ENCODE data around the gene BSND.
"Not testable (repeated sequence)": the region's sequence is repeated elsewhere in the genome, so short reads cannot be mapped to it uniquely, and the experiment has no call there.

BSND gene

DNA sequence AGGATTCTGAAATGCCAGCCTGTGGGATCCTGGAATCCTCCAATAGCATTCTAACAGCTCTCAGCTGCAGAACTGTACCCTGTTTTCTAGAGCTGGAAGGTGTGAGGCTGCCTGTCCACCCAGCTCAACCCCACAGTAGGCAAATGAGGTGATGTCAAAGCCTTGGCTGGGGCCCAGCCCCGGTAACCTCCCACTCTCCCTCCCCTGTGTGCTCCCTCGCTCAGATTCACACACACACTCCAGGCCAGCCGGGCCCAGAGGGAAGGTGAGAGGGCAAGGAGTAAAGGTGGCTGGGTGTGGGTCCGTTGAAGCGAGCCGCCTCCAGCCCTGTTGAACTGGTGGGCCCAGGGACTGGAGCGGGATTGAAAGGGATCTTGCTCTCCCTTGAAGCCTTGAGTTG lies at the start of gene BSND:
BSND (plus strand) TSS at position 257 of the 400 bp plus-strand sequence. CDS start 254 bp downstream, outside the sequence.
- DNase-seq (ENCODE audit: low read depth), result no peak

DNA sequence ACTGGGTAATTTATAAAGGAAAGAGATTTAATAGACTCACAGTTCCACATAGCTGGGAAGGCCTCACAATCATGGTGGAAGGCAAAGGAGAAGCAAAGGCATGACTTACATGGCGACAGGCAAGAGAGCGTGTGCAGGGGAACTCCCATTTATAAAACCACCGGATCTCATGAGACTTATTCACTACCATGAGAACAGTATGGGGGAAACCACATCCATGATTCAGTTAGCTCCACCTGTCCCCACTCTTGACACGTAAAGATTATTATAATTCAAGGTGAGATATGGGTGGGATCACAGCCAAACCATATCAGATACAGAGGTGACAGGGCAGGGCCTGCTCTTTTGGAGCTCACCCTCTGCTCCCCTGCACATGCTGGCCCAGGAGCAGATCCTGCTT lies 49.7 kb upstream of the BSND start:
- no peak for DNase-seq (ENCODE audit: low read depth)

DNA sequence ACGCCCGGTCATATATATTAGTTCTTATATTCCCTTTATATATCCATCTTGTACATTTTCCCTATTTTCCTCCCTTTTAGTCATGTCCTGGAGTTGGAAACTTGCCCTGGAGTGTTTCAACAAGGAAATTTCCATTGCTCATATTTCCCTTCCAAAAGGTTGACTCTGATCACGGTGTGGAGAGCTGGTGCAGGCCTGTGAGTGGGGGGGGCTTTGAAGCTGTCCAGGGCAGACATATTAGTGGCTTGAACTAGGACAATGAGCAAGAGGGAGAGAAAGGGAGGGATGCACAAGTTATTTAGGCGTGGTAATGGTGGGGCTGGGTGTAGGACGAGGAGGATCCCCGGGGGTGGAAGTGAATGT lies 48.7 kb upstream of the BSND start:
- no peak for DNase-seq (ENCODE audit: low read depth)

DNA sequence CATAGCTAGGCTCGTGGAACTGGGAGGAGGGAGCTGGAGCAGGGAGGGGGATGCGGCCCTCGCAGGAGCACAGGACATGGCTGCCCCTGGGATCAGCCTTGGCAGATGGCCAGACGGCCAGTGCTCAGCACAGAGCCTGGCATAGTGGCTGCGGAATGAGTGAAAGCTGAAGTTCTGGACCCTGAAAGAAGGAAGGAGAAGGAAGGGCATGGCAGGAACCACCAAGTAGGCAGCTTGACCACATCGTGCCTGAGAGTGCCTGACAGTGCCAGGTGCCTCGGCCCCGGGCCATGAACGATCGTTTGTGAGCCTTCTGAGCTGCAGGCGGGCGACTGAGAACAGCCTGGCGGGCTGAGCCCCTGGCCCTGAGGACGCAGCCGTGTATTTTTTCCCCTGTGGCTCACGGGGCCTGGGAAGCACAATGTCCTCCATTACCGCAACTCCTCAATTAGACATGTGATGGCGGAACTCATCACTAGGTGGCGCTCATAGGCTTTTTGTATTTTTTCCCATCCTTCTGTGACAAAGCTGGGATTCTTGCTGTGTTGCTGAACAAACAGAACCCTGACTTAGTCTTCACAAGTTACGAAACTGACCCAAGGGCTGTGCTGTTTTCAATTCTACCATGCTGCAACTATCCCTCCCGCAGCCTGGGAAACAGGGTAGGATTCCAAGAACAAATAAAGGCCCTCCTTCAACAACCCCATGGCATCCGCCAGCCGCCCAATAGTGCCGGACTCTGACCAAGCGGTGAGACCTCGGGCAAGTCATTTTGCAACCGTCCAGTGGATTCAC lies 48.2 kb upstream of the BSND start:
- DNase-seq (ENCODE audit: low read depth), result peak; percentile 81

DNA sequence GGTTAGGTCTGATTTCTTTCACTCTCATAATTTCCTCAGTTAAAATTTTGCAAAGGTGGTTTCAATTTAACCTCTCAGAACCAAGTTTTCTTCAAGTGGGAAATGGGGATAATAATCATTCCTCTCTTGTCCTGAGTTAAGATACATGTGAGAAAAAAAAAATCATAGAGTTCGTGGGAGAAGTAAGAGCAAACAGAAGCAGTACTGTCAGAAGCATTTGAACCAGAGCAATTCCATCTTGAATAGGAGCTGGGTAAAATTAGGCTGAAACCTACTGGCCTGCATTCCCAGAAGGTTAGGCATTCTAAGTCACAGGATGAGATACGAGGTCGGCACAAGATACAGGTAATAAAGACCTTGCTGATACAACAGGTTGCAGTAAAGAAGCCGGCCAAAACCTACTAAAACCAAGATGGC lies 46.9 kb upstream of the BSND start:
- no peak for DNase-seq (ENCODE audit: low read depth)

DNA sequence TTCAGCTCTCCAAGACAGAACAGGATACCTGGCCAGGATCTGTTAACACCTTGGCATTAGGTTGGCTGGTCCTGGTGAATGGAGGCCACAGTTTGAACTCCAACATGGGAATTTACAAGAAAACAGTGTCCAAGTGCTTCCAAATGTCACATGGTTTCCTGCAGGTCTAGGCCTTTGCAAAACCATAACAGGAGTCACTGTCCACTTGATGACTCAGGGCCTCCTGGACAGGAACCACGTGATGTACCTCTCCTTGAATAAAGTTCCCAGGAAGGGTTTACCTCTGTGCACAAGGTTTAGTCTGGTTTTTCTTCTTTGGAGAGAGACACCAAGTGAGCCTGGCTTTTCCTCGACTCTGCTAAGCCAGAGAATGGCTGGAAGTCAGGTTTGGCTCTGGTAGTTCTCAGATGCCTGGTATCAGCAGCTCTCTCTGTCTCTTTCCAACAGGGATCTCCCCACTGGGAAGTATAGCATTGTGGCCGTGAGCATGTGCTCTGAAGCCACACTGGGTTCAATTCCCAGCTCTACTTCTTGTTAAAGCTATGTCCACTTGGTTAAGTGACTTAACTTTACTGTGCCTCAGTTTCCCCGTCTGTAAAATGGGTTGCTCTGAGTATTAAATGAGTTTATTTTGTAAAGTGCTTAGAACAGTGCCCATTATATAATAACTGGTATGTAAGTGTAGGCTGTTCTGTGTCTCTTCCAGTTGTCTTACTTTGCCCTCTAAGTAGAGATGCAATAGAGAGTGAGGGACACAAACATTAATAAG lies 45.6 kb upstream of the BSND start:
- DNase-seq (ENCODE audit: low read depth), result no peak

DNA sequence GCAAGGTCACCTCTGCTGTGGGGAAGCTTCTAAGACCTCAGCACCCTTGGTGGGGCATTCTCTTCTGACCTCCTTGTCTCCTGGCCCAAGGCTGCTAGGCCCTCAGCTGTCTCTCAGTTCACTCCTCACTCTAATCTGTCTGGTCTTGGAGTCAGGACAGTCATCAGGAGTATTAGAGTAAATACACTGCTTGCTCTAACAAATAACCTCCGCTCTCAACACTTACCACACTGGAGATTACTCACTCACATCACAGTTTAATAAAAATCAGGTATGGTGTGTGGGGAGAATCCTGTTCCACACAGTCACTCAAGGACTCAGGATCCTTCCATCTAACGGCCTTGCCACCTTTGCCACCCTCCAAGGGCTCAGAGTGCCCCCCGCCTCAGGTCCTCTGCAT lies 44.9 kb upstream of the BSND start:
- no peak for DNase-seq (ENCODE audit: low read depth)

DNA sequence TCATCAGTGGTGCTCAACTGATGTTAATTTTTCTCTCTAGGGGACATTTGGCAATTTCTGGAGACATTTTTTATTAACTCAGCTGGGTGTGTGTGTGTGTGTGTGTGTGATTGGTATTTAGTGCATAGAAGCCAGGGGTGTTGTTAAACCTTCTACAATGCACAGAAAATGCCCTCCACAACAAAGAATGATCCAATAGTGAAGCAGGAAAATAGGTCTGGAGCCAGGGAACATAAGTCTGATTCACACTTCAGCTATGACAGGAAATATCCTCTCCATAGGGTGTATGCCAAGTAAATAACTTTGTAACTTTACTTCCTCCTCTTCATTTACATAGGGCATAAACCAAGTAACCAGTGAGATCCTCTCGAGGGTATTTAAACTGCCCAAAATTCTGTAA lies 43.4 kb upstream of the BSND start:
- DNase-seq (ENCODE audit: low read depth), result no peak

DNA sequence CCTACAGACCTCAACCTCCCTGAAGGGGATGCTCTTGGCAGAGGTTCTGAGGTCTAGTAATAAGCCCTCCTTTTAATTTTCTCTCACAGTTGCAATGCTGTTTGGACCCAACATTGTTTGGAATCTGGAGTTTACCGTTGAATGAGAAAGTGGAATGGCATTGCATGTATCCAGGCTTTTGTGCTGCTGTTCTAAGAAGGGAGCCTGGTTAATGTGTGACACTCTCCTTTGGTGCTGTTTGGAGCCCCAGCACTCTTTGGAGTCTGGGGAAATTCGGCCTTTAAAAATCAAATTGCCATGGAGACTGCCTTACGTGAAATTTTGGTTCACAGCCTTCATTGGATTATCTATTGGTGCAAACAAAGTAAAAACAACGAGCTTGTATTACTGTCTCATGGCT lies 42.0 kb upstream of the BSND start:
- DNase-seq (ENCODE audit: low read depth), result no peak

DNA sequence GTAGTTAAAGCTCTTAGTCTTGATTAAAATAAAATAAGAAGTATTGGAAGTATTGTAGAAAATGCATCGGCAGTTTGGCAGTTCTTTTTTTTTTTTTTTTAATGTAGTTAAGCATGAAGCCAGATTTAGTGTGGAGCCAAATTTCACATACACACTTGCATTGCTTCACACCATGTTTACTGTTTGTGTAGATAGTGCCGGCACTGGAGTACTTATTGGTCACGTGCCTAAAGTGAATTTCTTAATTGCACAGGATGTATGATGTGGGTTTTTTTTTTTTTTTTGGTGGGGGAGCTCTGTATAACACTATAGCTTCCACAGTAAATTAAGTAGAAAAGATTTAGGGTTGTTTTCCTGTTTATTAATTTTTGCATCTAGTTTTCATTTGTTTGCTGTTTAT lies 39.5 kb upstream of the BSND start:
- no peak for DNase-seq (ENCODE audit: low read depth)

DNA sequence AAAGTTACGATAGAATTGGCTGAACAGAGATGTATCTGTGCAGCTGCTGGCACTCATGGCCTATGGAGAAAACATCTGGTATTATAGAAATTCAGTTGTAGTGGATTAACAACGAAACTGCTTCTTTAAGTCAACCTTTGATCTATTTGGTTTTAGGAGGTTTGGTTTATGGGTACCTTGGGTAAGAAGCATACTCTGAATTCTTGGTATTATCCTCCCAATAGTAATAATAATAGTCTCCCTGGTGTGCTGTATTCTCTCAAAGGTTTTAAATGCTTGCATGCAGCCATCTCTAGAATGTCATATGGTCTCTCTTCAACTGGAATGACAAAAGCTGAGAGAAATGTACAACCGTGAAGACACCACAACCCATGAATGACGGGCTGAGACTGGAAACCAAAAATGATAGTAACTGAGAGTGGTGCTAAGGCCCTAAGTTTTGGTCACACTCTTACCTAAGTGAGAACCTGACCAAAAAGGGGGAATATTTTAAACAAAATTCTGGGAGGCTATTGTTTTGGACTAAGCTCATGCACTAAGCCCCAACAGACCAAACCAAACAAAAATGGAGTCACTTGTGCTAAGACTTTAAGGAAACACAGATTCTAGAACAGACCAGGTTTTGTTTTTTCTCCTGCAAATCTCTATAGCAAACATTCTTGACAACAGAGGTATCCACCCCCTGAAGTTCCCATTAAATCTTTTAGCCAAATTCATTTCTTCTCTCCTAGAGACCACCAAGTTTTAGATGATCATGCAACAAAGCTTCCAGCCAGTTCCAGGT lies 35.9 kb upstream of the BSND start:
- no peak for DNase-seq (ENCODE audit: low read depth)

DNA sequence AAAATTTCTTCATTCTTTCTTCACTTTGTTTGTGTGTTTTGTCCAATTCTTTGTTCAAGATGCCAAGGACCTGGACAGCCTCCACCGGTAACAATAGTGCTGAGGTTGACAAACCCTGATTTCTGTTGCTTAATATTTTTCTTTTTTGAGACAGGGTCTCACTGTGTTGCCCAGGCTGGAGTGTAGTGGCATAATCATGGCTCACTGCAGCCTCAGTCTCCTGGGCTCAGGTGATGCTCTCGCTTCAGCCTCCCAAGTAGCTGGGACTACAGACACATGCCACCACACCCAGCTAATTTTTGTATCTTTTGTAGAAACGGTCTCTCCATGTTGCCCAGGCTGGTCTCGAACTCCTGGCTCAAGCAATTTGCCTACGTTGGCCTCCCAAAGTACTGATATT lies 34.9 kb upstream of the BSND start:
- not testable (repeated sequence) for DNase-seq (ENCODE audit: low read depth)

DNA sequence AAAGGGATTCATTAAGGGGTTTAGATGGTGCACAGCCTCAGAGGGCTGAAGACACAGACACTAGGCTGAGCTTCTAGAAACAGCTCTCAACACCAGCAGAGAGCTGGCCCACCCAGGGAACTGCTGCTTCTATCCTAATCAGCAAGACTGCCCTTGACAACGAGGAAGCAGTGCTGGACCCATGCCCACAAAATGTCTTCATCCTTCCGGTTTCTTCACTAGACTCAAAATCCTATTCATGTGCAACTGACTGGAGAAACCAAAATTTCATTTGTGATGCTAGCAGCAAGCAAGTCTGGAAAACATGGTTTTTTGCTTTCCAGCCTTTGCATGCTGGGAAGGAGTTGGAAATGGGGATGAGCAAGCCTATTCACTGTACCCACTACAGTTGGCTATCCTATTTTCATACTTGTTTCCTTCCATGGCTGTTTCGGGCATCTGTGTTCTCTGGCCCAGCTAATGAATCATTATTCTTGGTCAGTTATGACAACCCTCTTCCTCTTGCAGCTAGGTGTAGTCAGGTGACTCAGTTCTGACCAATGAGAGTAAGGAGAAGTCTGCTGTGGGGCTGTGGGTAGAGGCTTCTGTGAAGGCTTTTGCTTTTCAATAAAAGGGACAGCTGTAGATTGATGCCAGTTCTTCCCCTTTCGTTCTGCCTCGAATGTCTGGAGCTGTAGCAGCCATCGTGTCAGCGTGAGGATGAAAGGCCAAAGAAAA lies 33.0 kb upstream of the BSND start:
- DNase-seq (ENCODE audit: low read depth), result no peak

DNA sequence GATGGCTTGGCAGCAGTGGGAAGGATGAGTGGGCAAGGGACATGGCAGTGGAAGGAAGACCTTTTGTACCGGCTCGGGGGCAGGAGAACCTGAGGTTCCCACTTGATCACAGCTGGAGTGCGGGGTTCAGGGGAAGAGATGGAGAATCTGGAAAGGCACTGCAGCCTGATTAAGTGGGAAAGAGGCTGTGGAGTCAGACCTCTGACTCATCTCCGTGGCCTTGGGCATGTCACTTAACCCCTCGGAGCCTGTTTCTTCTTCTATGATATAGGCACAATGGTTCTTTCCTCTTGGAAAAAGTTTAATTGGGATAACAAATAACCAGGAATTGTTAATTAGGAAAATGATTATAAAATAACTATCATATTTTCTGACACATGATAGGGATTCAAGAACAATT lies 31.4 kb upstream of the BSND start:
- no peak for DNase-seq (ENCODE audit: low read depth)

DNA sequence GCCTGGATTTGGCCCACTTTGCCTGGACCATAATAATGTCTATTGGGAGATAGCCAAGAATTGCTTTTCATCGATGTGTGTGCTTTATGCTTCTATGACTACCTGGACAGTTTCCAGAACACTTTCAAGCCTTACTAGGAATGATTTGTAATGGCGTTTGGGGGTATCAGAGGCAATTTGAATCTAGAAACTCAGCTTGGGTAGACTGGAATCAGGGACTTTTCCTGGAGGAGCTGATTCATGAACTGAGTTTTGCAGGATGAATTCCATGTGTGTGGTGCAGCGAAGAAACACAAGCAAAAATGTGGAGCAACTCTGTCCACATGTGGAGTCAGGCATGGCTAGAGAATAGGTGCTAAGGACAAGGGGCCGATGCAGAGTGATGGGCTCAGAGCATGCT lies 30.2 kb upstream of the BSND start:
- DNase-seq (ENCODE audit: low read depth), result no peak

DNA sequence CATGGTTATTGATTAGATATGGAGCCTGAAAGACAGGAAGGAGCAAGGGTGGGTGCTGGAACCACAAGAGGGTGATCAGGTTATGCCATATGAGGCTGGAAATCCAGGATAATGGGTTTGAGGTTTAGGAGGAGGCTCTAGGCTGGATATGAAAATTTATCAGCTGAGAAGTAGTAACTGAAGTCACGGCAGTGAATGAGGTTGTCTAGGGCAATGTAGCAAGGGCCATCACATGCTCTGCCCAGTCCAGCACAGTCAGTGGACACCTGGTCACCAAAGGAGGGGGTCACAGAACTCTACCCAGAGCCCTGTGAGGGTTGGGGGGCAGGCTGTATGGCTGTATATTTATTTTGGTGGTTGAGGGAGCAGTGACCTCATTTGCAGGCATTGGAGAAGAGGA lies 28.9 kb upstream of the BSND start:
- no peak for DNase-seq (ENCODE audit: low read depth)

DNA sequence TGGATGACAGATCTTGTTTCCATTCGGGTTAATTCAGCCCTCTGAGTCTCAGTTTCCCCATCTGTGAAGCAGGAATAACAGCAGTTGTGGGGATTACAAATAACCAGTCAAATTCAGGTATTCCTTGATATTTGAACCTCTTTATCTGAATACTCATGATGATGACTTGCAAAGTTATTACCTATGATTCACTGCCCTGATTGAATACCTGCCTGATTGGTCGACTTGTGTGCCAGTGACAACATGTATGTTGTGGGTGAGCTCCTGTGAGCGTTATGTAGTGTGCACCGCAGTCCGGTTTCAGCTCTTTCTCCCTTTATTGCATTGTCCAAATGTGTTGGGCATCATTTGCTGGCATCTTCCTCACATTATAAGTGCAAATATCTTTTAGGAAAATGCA lies 27.8 kb upstream of the BSND start:
- DNase-seq (ENCODE audit: low read depth), result no peak

DNA sequence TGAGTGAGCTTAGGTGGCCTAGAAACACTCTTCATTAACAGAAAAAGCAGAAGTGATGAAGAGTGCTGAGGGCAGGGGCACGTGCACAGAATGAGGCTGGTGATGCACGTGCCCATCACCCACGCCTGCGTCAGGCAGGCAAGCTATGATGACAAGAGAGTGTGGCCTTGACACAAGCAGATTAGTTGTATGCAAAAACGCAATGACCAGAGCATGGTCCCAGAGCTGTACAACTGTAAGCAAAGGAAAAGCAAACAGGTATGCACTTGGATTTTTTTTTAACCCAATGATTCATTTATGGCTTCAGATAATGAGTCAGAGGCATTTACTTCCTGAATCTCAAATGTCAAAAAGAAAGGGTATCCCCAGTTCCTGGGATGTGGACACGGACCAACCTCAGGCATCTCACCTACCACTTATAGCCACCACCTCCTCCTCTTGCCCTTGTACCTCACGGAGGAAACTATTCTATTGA lies 27.4 kb upstream of the BSND start:
- no peak for DNase-seq (ENCODE audit: low read depth)

DNA sequence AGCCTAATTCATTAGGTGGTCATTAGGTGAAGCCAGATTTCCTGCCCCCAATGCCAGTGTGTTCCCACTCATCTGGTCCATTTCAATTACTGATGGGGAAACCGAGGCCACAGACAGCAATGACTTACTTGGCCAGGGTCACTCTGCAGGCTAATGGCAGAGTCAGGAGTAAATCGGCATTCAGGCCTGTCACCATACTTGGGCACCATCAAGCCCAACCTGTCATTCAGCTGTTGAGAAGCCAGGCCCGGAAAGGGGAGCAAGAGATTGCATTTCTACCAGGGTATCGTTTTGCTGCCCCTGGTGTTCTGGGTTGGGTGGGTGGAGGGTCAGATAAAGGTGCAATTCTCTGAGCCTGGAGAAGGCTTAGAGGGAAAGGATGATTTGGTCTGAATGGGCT lies 26.3 kb upstream of the BSND start:
- no peak for DNase-seq (ENCODE audit: low read depth)

DNA sequence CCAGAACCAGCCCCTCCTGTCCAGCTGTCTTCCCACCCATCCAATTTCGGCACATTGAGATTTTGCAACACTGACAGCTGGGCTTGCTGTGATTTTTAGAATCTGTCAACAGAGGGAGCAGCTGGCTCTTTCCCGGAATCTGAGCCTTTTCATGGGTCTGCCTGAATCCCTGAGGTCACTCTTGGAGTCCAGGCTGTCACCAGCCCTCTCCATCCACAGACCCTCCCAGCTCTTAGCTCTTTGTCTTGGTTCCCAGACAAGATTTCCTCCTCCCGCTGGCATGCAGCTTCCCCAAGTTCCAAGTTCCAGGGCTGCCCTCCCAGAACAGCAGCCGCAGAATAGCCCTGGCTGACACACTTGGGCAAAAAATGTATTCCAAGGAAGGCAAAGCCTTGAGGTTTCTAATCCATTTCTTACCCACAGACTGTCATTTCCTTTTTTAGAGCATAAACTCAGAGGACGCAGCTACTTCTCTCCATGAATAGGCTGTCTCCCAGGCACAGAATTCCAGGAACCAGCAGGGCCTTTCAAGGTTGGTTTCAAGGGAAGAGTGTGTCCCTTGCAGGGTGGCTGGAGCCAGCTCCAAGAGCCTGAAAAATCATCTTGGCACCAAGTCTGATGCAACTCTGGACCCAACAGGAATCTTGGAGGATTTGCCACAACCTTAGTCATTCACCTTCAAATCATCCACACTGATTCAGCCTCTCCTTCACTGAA lies 25.4 kb upstream of the BSND start:
- DNase-seq (ENCODE audit: low read depth), result no peak

DNA sequence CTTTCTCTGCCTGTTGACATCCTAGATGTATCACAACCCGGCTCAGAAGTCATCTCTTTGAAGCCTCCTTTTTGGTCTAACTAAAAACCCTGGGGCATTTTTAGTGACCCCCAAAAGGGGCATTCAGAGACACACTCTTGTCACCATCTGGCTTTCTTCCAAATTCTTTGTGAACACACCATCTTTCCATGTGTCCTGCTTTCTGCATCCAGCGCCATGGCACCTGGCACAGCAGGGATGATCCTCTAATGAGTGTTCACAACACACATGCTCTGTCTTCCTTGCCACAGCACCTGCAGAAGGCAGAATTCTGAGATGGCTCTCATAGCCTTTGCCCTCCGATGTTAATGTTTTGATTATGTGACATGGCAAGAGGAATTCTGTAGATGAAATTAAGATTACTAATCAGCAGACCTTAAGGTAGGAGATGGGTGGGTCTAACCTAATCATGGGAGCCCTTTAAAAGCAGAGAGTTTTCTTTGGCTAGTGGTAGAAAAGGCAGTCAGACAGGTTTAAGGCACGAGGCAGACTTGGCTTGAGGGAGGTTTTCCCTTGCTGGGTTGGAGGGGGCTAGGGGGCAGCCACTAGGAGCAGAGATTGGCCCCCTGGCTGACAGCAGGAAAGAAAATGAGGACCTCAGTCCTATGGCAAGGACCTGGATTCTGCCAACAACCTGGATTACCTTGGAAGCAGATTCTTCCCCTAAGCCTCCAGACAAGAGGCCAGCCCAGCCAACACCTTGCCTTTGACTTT lies 23.2 kb upstream of the BSND start:
- DNase-seq (ENCODE audit: low read depth), result no peak
